NOMO-1 (cell line): ENCODE data around the gene FKBP5.
"Not testable (repeated sequence)": the region's sequence is repeated elsewhere in the genome, so short reads cannot be mapped to it uniquely, and the experiment has no call there.

ENCODE experiments used
- DNase-seq, 2 experiments: peaks; one replicate each; lab custom pipeline; 2025; ENCODE audit not compliant: unreplicated experiment in 2 of 2; lab: John Stamatoyannopoulos, UW

Gene FKBP5

DNA sequence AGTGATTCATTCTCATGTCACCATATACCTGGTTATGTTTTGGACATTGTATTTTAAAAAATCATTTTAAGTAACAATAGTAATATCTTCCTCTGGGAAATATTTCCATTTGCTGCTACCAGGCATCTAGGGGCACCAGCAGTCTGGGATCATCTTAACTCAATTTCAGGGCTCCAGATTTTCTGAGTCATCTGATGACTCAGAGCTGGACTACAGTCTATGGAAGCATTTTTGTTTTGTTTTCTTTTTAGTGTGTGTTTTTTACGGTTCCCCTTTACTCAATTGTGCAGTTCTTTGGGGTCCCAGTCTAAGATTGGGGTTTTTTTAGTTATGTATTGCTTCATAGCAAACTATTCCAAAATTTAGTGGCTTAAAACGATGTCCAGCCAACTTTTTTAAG is 5.7 kb upstream of the FKBP5 start:
- no peak for DNase-seq

DNA sequence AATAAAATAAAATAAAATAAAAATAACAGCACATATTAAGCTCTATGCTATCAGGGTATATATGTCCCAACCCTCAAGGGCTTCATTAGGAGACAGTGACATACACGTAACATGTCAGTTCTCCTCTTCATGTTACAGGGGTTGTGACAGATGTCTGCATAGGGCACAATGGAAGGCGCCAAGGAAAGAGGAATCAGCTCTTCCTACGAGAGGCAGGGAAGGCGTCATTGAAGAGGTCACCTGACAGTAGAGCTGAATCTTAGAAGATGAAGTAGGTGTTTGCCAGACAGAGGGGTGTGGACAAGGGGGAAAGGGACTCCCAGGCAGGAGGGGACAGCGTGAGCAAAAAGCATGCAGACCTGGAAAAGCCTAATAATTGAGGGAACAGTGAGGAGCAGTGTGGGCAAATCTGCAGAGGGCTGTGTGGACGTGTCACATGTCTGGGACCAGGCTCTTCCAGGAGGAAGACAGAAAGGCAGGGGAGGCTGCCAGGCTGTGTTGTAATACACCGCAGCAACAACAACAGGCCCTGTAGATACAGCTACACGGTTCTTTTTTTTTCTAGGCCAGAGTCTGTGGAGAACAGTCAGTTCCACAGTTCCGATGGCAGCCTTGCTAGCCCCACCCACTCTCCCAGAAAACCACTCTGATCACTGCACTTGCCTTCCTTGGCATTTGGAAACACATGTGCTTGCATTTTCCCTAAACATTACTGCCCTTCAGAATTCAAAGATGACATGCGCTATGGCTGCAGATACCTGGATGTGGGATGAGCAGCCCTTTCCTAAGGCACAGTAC is 2.5 kb upstream of the FKBP5 start:
- peak; percentile 40 to 50 for DNase-seq

DNA sequence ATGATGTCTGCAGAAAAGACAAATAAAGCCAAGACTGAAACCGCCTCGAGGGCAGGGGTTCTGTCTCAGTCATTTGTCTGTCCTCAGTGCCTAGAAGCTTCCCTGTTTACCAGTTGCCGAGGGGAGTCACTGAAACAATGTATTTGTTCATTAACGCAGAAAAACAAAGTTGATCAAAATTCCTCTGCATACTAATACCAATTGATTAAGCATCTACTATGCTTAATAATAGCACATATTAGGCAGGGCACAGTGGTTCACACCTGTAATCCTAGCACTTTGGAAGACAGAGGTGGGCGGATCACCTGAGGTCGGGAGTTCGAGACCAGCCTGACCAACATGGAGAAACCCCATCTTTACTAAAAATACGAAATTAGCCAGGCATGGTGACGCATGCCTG is 1.8 kb upstream of the FKBP5 start:
- DNase-seq = no peak

DNA sequence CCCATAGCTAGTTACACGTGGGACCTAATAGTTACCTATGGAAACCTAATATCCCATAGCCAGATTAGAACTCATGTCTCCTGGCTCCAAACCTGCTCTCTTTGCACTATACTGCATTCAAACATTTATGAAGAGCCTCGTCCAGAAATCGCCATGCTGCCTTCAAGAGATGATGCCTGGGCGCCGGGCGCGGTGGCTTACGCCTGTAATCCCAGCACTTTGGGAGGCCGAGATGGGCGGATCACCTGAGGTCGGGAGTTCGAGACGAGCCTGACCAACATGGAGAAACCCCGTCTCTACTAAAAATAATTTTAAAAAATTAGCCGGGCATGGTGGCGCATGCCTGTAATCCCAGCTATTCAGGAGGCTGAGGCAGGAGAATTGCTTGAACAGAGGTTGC is 1.3 kb upstream of the FKBP5 start:
- not testable (repeated sequence) for DNase-seq

DNA sequence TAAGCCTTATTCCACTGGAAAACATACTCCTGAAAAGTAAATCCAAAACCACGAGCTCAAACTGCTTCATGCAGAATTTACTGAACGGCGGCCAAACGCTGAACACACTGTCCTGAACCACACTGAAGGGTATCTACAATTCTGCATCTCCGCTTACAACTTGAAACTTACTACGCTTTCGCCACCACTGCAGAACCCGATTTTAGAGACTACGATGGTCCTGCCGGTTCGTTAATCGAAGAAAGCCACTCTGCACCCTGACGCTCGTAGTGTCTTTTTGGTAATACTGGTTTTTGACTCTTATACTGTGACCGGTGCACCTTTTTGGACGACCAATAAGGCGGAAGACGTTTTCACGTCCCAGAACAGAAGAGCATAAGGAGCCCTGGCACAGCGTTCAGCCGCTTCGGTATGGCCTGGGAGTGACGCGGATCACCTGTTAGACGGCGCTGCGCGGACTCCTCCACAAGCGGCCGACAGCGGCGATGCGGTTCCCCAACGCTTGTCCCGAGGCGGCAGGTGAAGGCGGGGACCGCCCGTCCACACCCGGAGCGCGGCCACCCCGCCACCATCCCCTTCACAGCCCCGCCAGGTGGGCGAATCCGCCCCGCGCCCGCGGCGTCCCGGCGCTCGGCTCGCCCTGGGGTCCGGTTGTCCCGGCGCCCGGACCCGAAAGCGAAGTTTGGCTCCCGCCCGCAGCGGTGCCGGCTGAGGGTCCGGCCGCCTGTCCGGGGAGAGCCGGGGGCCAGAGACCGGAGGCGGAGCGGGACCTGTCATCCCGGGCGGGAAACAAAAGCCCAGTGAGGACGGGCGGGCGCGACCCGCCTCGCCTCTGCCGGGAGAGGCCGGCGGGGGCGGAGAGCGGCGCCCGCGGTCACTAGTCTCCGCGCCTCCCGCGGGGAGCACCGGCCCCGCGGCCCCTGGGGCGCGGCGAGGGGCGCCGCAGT is 784 bp downstream of the FKBP5 start:
- DNase-seq = peak in 1 of 2 experiments; percentile 62

DNA sequence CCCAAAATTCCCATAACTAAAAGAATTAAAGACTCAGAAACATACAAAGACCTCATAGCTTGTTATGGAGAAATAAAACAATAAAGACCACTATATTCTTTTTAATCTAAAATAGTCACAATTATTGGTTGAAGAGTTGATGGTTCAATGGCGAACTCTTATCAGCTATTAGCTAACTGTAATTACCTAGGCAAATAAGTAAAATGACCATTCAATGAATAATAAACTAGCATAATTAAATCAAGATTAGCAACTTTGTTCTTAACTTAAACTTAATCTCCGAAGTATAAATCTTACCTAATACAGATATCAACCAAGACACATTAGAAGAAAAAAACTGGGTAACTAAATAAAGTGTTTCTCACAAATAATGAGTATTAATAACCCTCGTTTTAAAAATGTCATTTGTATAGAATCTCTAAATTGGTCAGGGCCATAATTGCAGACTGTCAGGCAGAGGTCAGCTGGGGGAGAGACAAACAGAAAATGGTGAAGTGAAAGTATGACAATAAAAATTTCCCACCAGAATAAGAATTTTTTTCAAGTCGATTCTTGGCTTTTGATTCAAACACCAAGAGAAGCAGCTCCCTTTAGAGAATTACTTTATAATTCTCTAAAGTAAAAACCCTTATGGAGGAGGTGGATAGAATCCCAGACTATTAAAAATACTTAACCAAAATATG is 1.7 kb downstream of the FKBP5 start:
- peak; percentile 36 to 71 for DNase-seq

DNA sequence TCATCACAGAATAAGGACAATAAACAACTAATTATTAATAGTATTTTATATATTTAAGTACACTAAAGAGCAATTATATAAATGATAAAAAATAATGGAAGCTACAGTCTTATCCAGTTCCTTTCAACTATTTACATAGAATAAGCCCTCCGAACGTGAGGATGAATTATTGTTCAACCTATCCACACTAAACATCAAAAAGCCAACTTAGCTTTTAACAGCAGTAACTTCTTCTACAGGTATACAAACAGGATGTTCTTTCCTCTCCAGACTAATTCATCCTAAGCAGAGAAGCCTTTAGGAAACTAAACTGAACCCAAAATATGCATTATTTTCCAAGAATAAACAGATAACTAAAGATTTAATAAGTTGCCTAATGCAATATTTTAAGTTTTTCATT is 2.3 kb downstream of the FKBP5 start:
- no peak for DNase-seq

DNA sequence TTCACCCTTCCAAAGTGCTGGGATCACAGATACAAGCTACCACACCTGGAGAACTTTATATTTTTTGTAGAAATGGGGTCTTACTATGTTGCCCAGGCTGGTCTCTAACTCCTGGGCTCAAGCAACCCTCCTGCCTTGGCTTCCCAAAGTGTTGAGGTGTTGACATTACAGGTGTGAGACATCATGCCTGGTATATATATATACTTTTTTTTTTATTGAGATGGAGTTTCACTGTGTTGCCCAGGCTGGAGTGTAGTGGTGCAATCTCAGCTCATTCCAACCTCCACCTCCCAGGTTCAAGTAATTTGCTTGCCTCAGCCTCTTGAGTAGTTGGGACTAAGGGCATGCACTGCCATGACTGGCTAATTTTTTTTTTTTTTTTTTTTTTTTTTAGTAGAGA is 5.4 kb downstream of the FKBP5 start:
- no peak for DNase-seq

DNA sequence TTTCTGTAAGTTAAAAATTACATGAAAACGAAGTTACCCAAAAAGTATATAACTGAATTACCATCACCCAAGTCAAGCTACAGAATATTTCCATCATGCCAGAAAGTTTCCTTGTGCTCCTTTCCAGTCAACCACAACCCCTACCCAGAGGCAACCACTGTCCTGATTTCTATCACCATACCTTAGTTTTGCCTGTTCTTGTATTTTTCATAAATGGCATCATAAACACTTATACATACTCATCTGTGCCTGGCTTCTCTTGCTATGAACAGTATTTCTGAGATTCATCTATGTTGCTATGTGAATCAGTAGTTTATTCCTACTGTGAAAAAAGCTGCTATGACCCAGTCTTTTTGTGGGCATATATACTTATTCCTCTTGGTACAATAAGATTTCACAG is 7.4 kb downstream of the FKBP5 start:
- DNase-seq = no peak

DNA sequence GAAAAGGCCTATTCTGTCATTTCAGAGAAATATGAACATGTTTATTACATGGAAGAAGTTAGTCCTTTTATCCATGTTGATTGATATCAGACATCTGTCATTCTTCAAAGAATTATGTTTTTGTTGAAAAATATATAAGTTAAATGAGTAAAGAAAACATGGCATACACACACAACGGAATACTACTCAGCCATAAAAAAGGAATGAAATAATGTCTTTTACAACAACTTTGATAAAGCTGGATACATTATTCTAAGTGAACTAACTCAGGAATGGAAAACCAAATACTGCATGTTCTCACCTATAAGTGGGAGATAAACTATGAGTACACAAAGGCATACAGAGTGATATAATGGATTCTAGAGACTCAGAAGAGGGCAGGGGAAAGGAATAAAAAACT is 9.3 kb downstream of the FKBP5 start:
- DNase-seq = no peak

DNA sequence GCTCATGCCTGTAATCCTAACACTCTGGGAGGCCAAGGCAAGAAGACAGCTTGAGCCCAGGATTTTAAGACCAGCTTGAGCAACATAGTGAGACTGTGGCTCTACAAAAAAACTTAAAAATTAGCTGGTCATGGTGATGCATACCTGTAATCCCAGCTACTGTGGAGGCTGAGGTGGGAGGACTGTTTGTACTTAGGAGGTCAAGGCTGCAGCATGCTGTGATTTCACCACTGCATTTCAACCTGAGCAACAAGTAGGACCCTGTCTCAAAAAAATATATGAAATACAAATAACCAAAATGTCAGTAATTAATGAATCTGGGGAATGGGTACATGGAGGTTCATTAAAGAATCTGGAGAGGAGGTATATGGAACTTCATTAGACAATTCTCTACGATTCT is 9.9 kb downstream of the FKBP5 start:
- DNase-seq = no peak

DNA sequence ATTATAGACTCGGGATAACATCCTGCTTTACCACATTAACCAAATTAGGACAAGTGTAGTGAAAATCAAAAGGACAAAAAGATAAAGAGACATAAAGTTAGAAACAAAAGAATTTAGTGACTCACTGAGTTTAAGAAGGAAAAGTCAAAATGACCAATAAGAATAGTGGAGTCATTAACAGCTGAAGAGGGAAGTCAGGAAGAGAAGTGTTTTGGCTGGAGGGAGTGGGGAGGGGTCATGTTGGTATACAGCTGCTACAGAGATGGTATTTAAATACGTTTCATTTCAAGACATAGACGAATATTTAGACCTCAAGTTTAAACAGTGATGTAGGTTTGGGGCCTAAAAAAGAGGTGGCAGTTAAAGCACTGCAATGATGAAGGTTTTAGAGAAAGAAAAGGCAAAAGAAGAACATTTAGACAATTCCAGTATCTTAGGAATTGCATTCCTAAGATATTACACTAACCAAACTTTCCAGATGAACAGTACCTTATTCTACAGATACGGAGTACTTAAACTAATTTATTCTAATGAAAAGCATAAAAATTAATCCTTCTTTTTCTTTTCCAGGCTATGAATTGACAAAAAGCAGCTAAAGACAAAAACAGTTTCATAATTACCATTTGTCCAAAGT is 10.6 kb downstream of the FKBP5 start:
- DNase-seq = no peak

DNA sequence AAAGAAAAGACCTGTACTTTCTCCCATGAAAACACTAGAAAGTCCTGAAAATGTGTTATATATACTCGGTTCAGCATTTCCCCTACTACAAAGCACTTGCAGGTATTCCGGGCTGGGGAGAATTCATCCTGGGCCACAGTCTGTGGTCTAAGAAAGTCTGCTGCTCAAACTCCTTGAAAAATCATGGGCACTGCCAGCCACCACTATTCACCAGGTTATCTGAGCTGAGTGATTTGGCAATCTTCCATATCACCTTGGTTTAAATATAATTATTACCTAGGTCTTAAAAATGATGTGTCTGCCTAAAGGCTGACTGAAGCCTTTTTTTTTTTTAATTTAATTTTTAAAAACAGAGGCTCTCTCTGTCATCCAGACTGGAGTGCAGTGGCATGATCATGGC is 11.3 kb downstream of the FKBP5 start:
- no peak for DNase-seq

DNA sequence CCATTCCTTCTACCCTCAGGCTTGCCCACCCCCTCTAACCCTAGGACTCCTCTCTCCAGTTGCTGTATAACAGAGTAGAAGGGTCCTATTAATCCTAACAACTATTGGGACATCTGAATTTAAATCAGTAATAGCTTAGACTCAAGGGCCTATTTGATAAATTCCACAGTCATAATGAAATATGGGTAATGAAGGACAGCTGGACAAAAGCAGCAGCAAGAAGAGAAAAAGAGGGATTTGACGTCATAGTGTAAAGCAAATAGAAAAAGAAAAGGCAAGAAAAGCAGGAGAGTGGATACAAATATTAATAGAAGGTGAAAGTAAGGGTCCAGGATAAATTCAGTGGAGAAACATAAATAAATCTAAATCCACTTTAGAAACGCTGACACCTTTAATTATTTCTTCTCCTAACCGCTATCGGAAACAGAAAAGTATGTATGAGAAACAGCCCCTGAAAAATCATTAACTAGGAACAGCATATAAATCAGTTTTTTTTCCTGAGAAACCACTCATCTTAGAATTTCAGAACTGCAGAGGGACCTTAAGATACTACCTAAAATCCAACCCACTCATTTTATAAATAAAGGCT is 12.8 kb downstream of the FKBP5 start:
- DNase-seq = no peak

DNA sequence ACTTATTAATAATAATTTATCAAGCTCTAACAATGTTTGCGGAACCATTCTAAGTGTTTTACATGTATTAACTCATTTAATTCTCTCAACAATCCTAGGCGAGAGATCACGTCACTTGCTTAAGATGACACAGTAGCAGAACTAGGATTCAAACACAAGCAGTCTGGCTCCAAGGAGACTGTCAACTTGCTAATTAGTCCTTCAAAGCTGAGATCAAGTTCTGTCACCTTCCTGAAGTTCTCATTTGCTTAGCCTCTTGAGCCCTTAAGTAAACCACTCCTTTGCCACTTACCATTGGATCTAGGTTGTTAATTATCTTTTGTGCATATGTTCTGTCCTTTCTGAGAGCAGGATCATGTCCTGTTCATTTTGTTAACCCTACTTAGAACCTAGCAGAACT is 14.1 kb downstream of the FKBP5 start:
- DNase-seq = no peak

DNA sequence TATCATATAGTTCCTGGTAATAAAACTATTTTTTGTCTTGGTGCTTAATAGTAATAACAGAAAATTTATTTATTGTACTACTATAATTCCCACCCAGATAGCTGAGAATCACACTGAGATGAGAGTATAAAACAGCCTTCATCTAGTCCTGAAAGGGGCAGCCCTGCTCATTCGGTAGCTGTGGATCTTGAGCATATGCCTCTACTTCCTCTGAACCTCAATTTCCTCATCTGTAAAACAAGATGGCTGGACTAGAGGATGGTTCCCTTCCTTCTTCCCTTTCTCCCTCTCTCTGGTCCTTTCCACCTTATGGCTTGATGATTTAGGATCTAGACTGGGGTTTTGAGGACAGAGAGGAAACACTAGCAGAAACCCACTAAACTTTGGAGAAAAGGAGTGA is 15.0 kb downstream of the FKBP5 start:
- DNase-seq = no peak

DNA sequence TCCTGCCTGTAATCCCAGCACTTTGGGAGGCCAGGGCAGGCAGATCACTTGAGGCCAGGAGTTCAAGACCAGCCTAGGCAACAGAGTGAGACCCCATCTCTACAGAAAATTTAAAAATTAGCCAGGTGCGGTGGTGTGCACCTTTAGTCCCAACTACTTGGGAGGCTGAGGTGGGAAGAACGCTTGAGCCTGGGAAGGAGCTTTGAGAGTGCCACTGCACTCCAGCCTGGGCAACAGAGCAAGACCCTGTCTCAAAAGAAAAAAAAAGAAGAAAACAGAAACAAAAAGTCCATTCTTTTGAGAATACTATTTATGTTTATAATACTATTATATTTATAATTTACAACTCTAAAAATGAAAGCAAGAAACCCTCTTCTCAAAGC is 15.4 kb downstream of the FKBP5 start:
- DNase-seq = not testable (repeated sequence)

DNA sequence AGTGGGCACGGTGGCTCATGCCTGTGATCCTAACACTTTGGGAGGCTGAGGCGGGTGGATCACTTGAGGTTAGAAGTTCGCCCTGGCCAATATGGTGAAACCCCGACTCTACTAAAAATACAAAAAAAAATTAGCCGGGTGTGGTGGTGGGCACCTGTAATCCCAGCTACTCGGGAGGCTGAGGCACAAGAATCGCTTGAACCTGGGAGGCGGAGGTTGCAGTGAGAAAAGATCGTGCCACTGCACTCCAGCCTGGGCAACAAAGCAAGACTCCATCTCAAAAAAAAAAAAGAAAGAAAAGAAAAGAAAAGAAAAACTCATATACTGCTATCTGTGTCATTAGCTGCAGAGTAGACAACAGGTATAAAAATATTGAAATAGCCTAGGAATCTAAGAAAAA is 18.3 kb downstream of the FKBP5 start:
- not testable (repeated sequence) for DNase-seq

DNA sequence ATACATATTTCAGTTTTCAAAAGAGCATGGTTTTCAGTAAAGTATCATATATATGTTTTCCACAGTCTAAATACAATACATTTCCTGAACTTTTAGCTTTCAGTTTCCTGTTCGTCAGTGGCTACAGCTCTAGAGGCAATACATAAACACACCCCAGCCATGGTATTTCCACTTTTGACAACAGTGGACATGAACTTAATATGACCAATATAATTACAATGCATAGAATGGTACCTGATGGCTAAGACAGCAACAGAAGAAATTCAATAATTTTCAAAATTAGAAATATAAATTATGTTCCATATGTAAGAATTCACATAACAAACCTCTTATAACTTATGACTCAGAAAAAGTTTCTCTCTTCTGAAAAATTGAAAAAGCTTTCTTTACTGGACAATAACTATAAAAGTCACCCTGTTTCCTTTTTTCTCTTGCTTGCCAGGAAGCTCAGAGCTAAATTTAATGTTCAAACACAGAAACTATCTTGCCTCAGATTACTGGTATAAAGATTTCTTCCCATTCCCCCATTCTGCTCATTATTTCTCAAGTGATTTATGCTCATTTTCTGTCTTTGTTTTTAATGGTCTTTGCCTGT is 19.2 kb downstream of the FKBP5 start:
- DNase-seq = peak in 1 of 2 experiments; percentile 23
